KOPT-K1 (cell line): ENCODE data around the gene AP5Z1.

ENCODE experiments used
- H3K27ac ChIP-seq: fragments of 200-600 bp; sonication (generic); 2 replicates; pipeline ENCODE4 v1.5.1; 2016; ENCODE audit warnings: antibody characterized with exemption, mild to moderate bottlenecking, low read depth, low read length; ENCODE audit not compliant: poor library complexity, severe bottlenecking
- H3K36me3 ChIP-seq: fragments of 200-600 bp; sonication (generic); 2 replicates; pipeline ENCODE4 v1.5.1; 2017; ENCODE audit warnings: antibody characterized with exemption, mild to moderate bottlenecking, low read length, moderate library complexity; ENCODE audit not compliant: insufficient read depth
- H3K9me3 ChIP-seq: fragments of 200-600 bp; sonication (generic); 2 replicates; pipeline ENCODE4 v1.5.1; 2017; ENCODE audit warnings: antibody characterized with exemption, low read length, mild to moderate bottlenecking; ENCODE audit not compliant: insufficient read depth, poor library complexity, severe bottlenecking

The AP5Z1 gene

DNA sequence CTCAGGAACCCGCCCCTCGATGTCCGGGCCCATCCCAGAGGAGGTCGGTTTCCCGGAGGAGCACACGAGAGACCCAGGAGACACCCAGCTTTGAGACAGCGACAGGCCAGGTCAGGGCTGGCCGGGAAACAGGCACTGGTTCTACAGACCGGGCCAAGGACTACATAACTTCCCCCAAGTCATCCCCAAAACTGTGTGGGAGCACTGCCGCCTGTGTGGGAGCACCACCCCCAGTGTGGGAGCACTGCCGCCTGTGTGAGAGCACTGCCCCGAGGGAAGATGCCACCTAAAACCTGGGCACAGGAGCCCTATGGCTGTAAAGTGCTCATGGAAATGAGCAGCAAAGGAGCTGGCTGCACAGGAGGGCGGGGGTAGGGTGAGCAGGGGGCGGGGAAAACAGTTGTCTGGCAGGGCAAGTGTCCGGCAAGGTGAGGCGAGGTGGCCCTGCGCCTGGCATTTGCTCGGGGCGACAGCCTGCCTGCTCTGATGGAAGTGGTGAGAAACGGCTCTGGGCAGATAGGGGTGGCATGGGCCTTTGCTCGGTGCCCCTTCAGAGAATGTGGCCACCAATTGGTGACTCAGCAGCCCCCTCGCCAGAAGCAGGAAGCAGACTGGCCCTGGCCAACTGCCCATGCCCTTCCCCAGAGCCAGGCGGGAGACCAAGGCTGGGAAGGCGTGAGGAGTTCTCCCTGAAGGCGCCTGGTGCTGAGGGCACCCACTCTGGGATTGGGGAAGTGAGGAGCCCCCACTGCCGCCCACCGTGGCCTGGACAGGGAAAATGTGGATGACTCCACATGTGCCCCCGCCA is 60.2 kb downstream of the AP5Z1 start:
- H3K27ac ChIP-seq, result no peak overlapping the region
- H3K36me3 ChIP-seq, result no peaks in the 10 kb centered on the region
- H3K9me3 ChIP-seq, result no peaks in the 10 kb centered on the region

DNA sequence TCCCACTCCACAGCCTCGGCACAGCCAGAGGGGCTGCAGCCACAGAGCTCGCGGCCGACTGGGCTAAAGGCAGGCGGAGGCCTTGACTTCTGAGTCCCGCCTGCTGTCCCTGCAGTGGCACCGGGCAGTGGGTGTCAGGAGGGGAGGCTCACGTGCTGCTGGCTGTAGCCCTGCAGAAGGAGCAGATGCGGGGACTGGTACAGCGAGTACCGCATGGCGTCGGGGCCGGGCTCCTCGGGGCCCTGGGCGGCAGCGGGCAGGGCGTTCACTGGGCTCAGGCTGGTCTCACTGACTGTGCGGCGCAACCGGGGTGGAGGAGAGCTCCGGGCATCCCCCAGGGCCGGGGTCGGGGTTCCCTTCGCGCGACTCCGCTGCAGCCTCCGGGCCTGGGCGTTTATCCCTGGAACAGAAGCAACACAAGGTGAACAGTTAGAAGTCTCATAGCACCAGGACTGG is 60.8 kb downstream of the AP5Z1 start:
- no peaks in the 10 kb centered on the region for H3K36me3 ChIP-seq
- no peaks in the 10 kb centered on the region for H3K9me3 ChIP-seq
- H3K27ac ChIP-seq, result no peak overlapping the region

DNA sequence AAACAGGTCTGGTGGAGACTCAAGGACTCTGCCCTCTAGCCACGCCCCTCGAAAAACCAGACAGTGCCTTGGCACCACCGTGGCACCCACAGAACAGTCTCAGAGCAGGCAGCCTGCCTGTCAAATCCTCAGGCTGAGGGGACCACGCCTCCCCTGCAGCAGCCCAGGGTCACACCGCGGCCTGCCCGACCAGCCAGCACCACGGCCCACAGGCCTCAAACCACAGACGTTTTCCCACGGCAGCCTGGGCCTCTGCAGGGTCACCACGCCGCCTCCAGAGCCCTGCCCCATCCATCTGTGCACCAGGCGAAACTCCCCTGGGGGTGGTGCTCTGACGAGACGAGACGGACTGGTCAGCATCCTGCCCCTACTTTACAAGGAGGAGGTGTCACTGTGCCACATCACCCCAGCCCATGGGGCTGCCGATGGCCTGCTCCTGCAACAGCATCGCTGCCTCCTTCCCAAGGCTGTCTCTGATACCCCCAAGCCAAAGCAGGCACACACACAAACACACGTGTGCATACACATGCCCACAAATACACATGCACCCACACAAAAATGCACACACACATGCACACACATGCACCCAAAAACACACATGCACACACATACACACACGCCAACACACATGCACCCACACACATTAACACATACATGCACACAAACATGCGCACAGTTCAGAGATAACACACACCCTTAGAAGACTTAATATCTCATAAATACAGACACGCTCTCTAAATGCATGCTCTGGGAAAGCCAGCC is 61.8 kb downstream of the AP5Z1 start:
- Histone ChIP-seq H3K36me3 (no peaks in the 10 kb centered on the region), H3K9me3 (no peaks in the 10 kb centered on the region), H3K27ac (no peak overlapping the region)

DNA sequence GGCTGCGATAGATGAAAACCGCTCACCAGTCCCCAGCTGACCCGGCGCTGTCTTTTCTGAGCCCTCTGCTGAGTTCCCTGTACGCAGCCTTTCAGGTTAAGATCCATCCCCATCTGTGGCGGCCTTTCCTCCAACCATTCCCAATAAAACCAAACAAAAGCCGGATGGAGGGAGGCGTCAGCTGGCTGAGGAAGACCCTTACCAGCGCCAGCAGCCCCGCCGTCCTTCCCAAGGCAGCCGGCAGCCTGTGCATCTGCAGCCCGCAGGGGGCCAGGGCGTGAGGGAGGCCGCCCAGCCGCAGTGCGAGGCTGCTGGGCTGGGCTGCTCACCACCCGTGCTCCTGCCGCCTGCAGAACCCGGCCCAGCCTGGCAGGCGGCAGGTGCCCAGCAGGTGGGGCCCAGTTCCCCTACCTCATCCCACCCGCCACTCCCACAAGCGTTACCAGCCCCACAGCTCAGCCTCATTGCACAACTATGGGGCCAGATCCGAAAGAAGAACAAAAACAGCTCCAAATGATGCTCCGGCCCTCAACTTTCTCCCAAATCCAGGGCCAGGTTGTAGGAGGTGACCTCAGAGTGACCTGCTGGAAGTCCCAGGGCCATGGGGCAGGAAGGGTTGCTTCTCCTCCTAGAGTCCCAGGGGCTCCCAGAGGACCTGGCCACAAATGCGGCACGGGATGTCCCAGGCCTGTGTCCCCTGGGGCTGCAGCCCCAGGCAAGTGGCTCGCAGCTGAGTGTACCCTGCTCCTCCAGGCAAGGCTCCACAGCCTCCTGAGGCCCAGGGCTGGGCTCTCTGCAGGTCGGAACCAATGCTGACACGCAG is 62.6 kb downstream of the AP5Z1 start:
- Histone ChIP-seq H3K9me3 (no peaks in the 10 kb centered on the region), H3K27ac (no peak overlapping the region), H3K36me3 (no peaks in the 10 kb centered on the region)

DNA sequence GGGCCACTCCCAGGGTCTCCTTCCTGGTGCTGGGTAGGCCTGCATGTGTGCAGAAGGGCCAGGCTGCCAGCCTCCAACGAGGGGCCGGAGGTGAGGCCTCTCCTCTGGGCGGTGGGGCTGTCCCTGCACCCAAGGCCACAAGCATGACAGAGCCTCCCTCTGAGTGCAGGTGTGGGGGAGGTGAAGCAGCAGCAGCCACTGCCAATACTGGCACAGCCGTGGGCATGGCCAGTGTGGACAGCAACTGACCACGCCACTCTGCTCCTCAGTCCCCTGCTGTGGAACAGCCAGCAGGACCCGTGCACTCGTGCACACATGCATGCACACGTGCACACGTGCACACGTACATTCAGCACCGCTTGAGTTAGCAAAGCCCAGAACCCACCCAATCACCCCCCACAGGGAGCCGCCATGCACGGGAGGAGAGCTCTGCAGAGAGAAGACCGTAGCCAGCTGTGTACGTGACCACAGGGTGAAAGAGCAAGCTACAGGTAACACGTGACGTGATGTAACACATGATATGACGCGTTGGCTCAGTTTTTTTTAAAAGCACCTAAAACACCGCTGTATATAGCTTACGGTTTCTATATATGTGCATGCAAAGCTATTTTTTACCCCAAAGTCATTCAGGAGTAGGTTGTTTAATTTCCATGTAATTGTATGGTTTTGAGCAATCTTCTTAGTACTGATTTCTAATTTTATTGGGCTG is 63.4 kb downstream of the AP5Z1 start:
- Histone ChIP-seq H3K9me3 (no peaks in the 10 kb centered on the region), H3K36me3 (no peaks in the 10 kb centered on the region), H3K27ac (no peak overlapping the region)

DNA sequence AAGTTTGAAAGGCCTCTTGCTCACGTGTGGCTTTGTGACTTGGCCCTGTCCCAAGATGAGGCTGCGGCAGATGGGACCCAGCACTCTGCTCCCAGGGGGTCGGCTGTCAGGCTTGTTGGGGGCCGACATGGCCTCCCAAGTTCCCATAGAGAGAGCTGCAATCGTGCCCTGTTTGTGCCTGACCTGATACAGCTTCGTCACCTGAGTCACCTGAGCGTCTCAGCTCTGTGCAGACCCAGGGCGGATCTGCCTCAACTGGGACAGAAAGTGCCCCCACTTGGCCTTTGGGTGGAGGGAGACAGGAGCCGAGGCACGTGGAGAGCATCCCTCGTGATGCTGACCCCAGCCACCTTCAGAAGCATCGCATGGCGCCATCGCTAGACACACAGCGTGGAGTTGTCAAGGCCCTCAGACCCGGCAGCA is 64.7 kb downstream of the AP5Z1 start:
- H3K27ac ChIP-seq, result no peak overlapping the region
- H3K9me3 ChIP-seq, result no peaks in the 10 kb centered on the region
- H3K36me3 ChIP-seq, result no peaks in the 10 kb centered on the region
